H1 (cell line): ENCODE results near the gene TAS2R38.

Experiments
- ATF2 ChIP-seq: IDR thresholded peaks from 2 replicates; pipeline ENCODE4 v1.6.1; 2012; ENCODE audit warnings: low read length, inconsistent platforms
- EP300 ChIP-seq, 2 experiments: IDR thresholded peaks; 1 replicate in 1 of 2; 2 replicates in 1 of 2; pipeline ENCODE4 v1.6.1; 2011 to 2012; ENCODE audit warnings: low read depth in 2 of 2, low read length in 2 of 2, mild to moderate bottlenecking in 2 of 2, borderline replicate concordance in 1 of 2, inconsistent platforms in 1 of 2, moderate library complexity in 1 of 2
- POLR2A ChIP-seq, 2 experiments: IDR thresholded peaks; 1 replicate in 1 of 2; 2 replicates in 1 of 2; pipeline ENCODE4 v1.6.1; 2011; ENCODE audit warnings: low read depth in 2 of 2, low read length in 2 of 2, mild to moderate bottlenecking in 2 of 2; ENCODE audit errors: control extremely low read depth in 1 of 2
- RBBP5 ChIP-seq: IDR thresholded peaks from 2 replicates; pipeline ENCODE4 v1.7.1; 2012; ENCODE audit warnings: low read depth, mild to moderate bottlenecking, inconsistent platforms, low read length, moderate library complexity, borderline replicate concordance
- YY1 ChIP-seq: IDR thresholded peaks from 2 replicates; pipeline ENCODE4 v1.6.1; 2011; ENCODE audit warnings: low read depth, mild to moderate bottlenecking, low read length
- ZNF274 ChIP-seq: IDR thresholded peaks from 2 replicates; pipeline ENCODE4 v1.7.0; 2012; ENCODE audit warnings: low read length, borderline replicate concordance; ENCODE audit errors: extremely low read depth
- TF ChIP-seq, protein P1 (sequence below), 3 experiments: IDR thresholded peaks; 1 replicate in 2 of 3; 2 replicates in 1 of 3; pipeline versions ENCODE4 v1.5.1 to v1.6.1; 2011; ENCODE audit warnings: low read length in 3 of 3, mild to moderate bottlenecking in 3 of 3, inconsistent platforms in 2 of 3, low read depth in 1 of 3, moderate library complexity in 1 of 3; ENCODE audit not compliant: insufficient read depth in 1 of 3; ENCODE audit errors: control extremely low read depth in 1 of 3

DNA sequence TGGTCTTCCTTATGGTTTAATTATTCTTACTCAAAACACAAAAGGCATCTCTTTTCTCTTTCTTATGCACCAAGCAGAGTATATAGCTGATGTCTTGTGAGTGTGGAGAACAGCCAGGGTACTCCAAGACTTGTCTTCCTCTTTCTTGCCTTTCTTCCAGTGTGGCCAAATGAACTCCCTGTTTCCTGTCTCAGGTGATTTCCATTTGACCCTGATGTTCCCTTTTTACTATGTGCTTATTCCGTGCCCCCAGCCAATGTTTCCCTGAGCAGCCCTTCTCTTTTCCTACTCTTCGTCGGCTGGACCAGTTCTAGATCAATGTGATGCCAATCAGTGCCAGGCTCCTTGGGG is 44.8 kb downstream of the TAS2R38 start:
- TF ChIP-seq, protein P1, sequence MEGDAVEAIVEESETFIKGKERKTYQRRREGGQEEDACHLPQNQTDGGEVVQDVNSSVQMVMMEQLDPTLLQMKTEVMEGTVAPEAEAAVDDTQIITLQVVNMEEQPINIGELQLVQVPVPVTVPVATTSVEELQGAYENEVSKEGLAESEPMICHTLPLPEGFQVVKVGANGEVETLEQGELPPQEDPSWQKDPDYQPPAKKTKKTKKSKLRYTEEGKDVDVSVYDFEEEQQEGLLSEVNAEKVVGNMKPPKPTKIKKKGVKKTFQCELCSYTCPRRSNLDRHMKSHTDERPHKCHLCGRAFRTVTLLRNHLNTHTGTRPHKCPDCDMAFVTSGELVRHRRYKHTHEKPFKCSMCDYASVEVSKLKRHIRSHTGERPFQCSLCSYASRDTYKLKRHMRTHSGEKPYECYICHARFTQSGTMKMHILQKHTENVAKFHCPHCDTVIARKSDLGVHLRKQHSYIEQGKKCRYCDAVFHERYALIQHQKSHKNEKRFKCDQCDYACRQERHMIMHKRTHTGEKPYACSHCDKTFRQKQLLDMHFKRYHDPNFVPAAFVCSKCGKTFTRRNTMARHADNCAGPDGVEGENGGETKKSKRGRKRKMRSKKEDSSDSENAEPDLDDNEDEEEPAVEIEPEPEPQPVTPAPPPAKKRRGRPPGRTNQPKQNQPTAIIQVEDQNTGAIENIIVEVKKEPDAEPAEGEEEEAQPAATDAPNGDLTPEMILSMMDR (IDR thresholded peaks at IDR 0.05; ENCODE audit: control extremely low read depth in 1 of 3, insufficient read depth in 1 of 3, low read depth in 1 of 3, low read length in 3 of 3), result no peak
- TF ChIP-seq EP300 (IDR thresholded peaks at IDR 0.05; ENCODE audit: borderline replicate concordance in 1 of 2, low read depth in 2 of 2, low read length in 2 of 2) (no peak), POLR2A (IDR thresholded peaks at IDR 0.05; ENCODE audit: control extremely low read depth in 1 of 2, low read depth in 2 of 2, low read length in 2 of 2) (no peak), ATF2 (no peak), ZNF274 (no peak), YY1 (no peak), RBBP5 (no peak)
